SK-N-SH (cell line): Measurements from ENCODE around the gene C16orf87. TPM values are rescaled to one million over a fixed set of nuclear protein-coding genes. Genes with fewer than 3 reads are reported as not detected.

Experiments
- CTCF ChIA-PET: fragments of 300-600, 350-600 bp; formaldehyde crosslinking; extraction: SDS; loops from one replicate; lab custom pipeline; 2021; lab: Yijun Ruan, JAX
- POLR2A ChIA-PET: fragments of 350-600 bp; sonication (Branson Sonifier 250); formaldehyde crosslinking; extraction: SDS; loops from one replicate; lab custom pipeline; 2020; ENCODE audit warnings: antibody characterized with exemption, inconsistent platforms; lab: Yijun Ruan, JAX
- DNase-seq: peaks from one replicate; pipeline ENCODE4 v3.0.0; 2012
- H2AFZ ChIP-seq: fragments of 200-600 bp; sonication (generic); 2 replicates; pipeline ENCODE4 v1.8.1; 2016; ENCODE audit warnings: antibody characterized with exemption, mild to moderate bottlenecking, low read depth
- H3F3A ChIP-seq: fragments of 200-600 bp; sonication (generic); replicated peaks from 2 replicates; pipeline ENCODE3; 2016; ENCODE audit warnings: antibody characterized with exemption, mild to moderate bottlenecking; ENCODE audit not compliant: insufficient read depth
- H3K27ac ChIP-seq, 2 experiments: fragments of 200-500 bp in 1 of 2; fragments of 200-600 bp in 1 of 2; sonication (Bioruptor generic) in 1 of 2; sonication (generic), shearing (Covaris generic) in 1 of 2; 2 replicates each; pipeline versions ENCODE4 v1.5.1 to v1.6.1; 2014 to 2016; ENCODE audit warnings: low read depth in 2 of 2, inconsistent platforms in 1 of 2, low read length in 1 of 2, mild to moderate bottlenecking in 1 of 2, mixed read lengths in 1 of 2
- H3K27me3 ChIP-seq: fragments of 200-600 bp; sonication (generic), shearing (Covaris generic); 2 replicates; pipeline ENCODE4 v1.6.1; 2016; ENCODE audit warnings: mixed run types; ENCODE audit not compliant: insufficient read depth
- H3K36me3 ChIP-seq, 2 experiments: fragments of 200-500 bp in 1 of 2; fragments of 200-600 bp in 1 of 2; sonication (Bioruptor generic) in 1 of 2; sonication (generic) in 1 of 2; replicated peaks in 1 of 2; 2 replicates each; pipeline versions ENCODE3 to v1.5.1; 2014 to 2016; ENCODE audit warnings: low read length in 1 of 2, mild to moderate bottlenecking in 1 of 2; ENCODE audit not compliant: insufficient read depth in 2 of 2, control insufficient read depth in 1 of 2
- H3K4me1 ChIP-seq, 2 experiments: fragments of 200-500 bp in 1 of 2; fragments of 200-600 bp in 1 of 2; sonication (Bioruptor generic) in 1 of 2; sonication (generic), shearing (Covaris generic) in 1 of 2; 2 replicates each; pipeline versions ENCODE4 v1.5.1 to v1.6.1; 2014 to 2016; ENCODE audit warnings: low read depth in 1 of 2, low read length in 1 of 2, mixed run types in 1 of 2; ENCODE audit not compliant: insufficient read depth in 2 of 2, control insufficient read depth in 1 of 2
- H3K4me2 ChIP-seq: fragments of 200-600 bp; sonication (generic), shearing (Covaris generic); 2 replicates; pipeline ENCODE4 v1.6.1; 2017; ENCODE audit warnings: mixed run types
- H3K4me3 ChIP-seq, 2 experiments: fragments of 200-500 bp in 1 of 2; fragments of 200-600 bp in 1 of 2; sonication (Bioruptor generic) in 1 of 2; sonication (generic), shearing (Covaris generic) in 1 of 2; 2 replicates each; pipeline versions ENCODE4 v1.5.1 to v1.8.1; 2014 to 2016; ENCODE audit warnings: low read depth in 2 of 2, inconsistent platforms in 1 of 2, low read length in 1 of 2, mild to moderate bottlenecking in 1 of 2, mixed read lengths in 1 of 2, moderate library complexity in 1 of 2
- H3K79me2 ChIP-seq: fragments of 200-600 bp; sonication (generic); 2 replicates; pipeline ENCODE4 v1.8.1; 2017; ENCODE audit warnings: mild to moderate bottlenecking; ENCODE audit not compliant: insufficient read depth
- H3K9ac ChIP-seq: fragments of 200-600 bp; sonication (generic); 2 replicates; pipeline ENCODE4 v1.6.1; 2017; ENCODE audit warnings: mixed run types
- H3K9me2 ChIP-seq: fragments of 200-600 bp; sonication (generic); 2 replicates; pipeline ENCODE4 v1.6.1; 2017; ENCODE audit warnings: mixed run types
- H3K9me3 ChIP-seq: fragments of 200-600 bp; sonication (generic); 2 replicates; pipeline ENCODE4 v1.6.1; 2017; ENCODE audit warnings: mixed run types, mild to moderate bottlenecking, moderate library complexity
- H4K20me1 ChIP-seq: fragments of 200-600 bp; sonication (generic); 2 replicates; pipeline ENCODE4 v1.6.1; 2017; ENCODE audit warnings: mild to moderate bottlenecking, mixed run types; ENCODE audit not compliant: insufficient read depth
- CHD2 ChIP-seq: fragments of 150-350 bp; IDR thresholded peaks from 2 replicates; pipeline ENCODE4 v1.6.1; 2018; ENCODE audit warnings: low read length; ENCODE audit not compliant: partially characterized antibody
- EP300 ChIP-seq, 2 experiments: IDR thresholded peaks; 2 replicates each; pipeline versions ENCODE4 v1.4.0 to v1.6.1; 2012; ENCODE audit warnings: borderline replicate concordance in 1 of 2, low read depth in 1 of 2, low read length in 1 of 2
- EZH2phosphoT487 ChIP-seq: fragments of 200-600 bp; sonication (generic); IDR thresholded peaks from 2 replicates; pipeline ENCODE4 v1.6.1; 2017; ENCODE audit warnings: low read depth, mixed run types, mild to moderate bottlenecking, antibody characterized with exemption, moderate library complexity, borderline replicate concordance
- FOXJ3 ChIP-seq: sonication (generic); formaldehyde crosslinking; IDR thresholded peaks from 2 replicates; pipeline ENCODE4 v1.5.1; 2020; ENCODE audit warnings: mild to moderate bottlenecking, missing genetic modification reagents
- FOXM1 ChIP-seq: IDR thresholded peaks from 2 replicates; pipeline ENCODE4 v1.4.0; 2012; ENCODE audit warnings: low read depth, mild to moderate bottlenecking
- GATA2 ChIP-seq: sonication (generic); formaldehyde crosslinking; IDR thresholded peaks from 2 replicates; pipeline ENCODE4 v1.5.0; 2020; ENCODE audit warnings: mild to moderate bottlenecking, missing genetic modification reagents
- JUND ChIP-seq: IDR thresholded peaks from 2 replicates; pipeline ENCODE4 v1.4.0; 2012
- NFIC ChIP-seq: IDR thresholded peaks from 2 replicates; pipeline ENCODE4 v1.4.0; 2012; ENCODE audit warnings: borderline replicate concordance
- NRF1 ChIP-seq: IDR thresholded peaks from 2 replicates; pipeline ENCODE4 v1.6.1; 2012; ENCODE audit warnings: low read depth, mild to moderate bottlenecking, low read length
- SIN3A ChIP-seq: IDR thresholded peaks from 2 replicates; pipeline ENCODE4 v1.6.1; 2012; ENCODE audit warnings: low read depth, mild to moderate bottlenecking, low read length, moderate library complexity, borderline replicate concordance
- TAF1 ChIP-seq: IDR thresholded peaks from 2 replicates; pipeline ENCODE4 v1.6.1; 2012; ENCODE audit warnings: low read depth, mild to moderate bottlenecking, low read length, moderate library complexity, borderline replicate concordance
- TCF12 ChIP-seq: IDR thresholded peaks from 2 replicates; pipeline ENCODE4 v1.4.0; 2012
- YY1 ChIP-seq: IDR thresholded peaks from 2 replicates; pipeline ENCODE4 v1.4.0; 2012; ENCODE audit warnings: low read depth, mild to moderate bottlenecking
- WGBS: methylation state at CpG from one replicate; pipeline ENCODE4 v1.1.6; 2017; ENCODE audit warnings: low lambda C conversion rate; 5-methylcytosine and 5-hydroxymethylcytosine counted together
- polyA plus RNA-seq, 3 experiments: library from polyadenylated mRNA; depleted of rRNA; stranded (reverse); fragments of >200 nt; gene quantifications; 2 replicates each; pipeline ENCODE4 v1.2.3, GENCODE V29; 2012
- TF ChIP-seq, protein P1 (sequence below): IDR thresholded peaks from 2 replicates; pipeline ENCODE4 v1.6.1; 2012; ENCODE audit warnings: mild to moderate bottlenecking, low read depth, low read length, moderate library complexity
- TF ChIP-seq, protein P2 (sequence below): IDR thresholded peaks from 2 replicates; pipeline ENCODE4 v1.4.0; 2012; ENCODE audit warnings: low read depth

The C16orf87 gene
- polyA plus RNA-seq, 1 of the 3 experiments (the other 2 are of a cell fraction): 3.5 TPM

DNA sequence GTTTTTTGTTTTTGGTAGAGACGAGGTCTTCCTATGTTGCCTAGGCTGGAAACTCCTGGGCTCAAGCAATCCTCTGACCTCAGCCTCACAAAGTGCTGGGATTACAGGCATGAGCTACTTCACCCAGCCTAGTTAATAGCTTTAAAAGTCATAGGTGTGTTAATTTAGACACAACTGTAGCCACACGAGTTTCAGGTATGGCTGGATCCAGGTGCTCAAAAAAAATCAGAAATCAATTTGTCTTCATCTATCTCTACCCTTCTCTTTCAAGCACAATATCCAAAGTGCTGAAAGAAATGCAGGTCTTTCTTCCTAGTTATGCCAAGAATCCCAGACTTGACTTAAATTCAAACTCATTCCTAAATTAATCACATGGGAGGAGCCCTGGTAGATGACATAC, 23.9 kb upstream of the C16orf87 start:
- TF ChIP-seq EZH2phosphoT487 (no peak), FOXJ3 (CRISPR knock-in tag) (no peak), NFIC (no peak), JUND (no peak), GATA2 (CRISPR knock-in tag) (no peak), EP300 (IDR thresholded peaks at IDR 0.05; ENCODE audit: borderline replicate concordance in 1 of 2, low read depth in 1 of 2, low read length in 1 of 2) (no peak), CHD2 (no peak), YY1 (no peak), TCF12 (no peak), NRF1 (no peak), FOXM1 (no peak), SIN3A (no peak), TAF1 (no peak)
- TF ChIP-seq, protein P1, sequence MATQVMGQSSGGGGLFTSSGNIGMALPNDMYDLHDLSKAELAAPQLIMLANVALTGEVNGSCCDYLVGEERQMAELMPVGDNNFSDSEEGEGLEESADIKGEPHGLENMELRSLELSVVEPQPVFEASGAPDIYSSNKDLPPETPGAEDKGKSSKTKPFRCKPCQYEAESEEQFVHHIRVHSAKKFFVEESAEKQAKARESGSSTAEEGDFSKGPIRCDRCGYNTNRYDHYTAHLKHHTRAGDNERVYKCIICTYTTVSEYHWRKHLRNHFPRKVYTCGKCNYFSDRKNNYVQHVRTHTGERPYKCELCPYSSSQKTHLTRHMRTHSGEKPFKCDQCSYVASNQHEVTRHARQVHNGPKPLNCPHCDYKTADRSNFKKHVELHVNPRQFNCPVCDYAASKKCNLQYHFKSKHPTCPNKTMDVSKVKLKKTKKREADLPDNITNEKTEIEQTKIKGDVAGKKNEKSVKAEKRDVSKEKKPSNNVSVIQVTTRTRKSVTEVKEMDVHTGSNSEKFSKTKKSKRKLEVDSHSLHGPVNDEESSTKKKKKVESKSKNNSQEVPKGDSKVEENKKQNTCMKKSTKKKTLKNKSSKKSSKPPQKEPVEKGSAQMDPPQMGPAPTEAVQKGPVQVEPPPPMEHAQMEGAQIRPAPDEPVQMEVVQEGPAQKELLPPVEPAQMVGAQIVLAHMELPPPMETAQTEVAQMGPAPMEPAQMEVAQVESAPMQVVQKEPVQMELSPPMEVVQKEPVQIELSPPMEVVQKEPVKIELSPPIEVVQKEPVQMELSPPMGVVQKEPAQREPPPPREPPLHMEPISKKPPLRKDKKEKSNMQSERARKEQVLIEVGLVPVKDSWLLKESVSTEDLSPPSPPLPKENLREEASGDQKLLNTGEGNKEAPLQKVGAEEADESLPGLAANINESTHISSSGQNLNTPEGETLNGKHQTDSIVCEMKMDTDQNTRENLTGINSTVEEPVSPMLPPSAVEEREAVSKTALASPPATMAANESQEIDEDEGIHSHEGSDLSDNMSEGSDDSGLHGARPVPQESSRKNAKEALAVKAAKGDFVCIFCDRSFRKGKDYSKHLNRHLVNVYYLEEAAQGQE: no peak
- TF ChIP-seq, protein P2, sequence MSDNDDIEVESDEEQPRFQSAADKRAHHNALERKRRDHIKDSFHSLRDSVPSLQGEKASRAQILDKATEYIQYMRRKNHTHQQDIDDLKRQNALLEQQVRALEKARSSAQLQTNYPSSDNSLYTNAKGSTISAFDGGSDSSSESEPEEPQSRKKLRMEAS: no peak
- Histone ChIP-seq H3F3A (peaks cover 5% of the 10 kb centered on the region), H3K4me2 (no peak overlapping the region), H3K9me2 (no peaks in the 10 kb centered on the region), H3K27ac (no peak overlapping the region), H3K4me1 (peaks cover 0 to 2% of the 10 kb centered on the region in 2 experiments; a peak in 1 of 4 replicates), H2AFZ (no peak overlapping the region), H4K20me1 (no peaks in the 10 kb centered on the region), H3K79me2 (no peaks in the 10 kb centered on the region), H3K36me3 (no peaks in the 10 kb centered on the region), H3K9me3 (no peaks in the 10 kb centered on the region), H3K4me3 (no peak overlapping the region), H3K27me3 (no peaks in the 10 kb centered on the region), H3K9ac (no peak overlapping the region)
- ChIA-PET POLR2A (interaction anchor here (1.3 kb wide), 1 partner anchor 54 kb away, joined by 4 read pairs; no protein-coding TSS in a partner anchor), CTCF (interaction anchor here (0.6 to 5.1 kb wide), 25 partner anchors 10 to 1314 kb away, joined by 3 to 231 read pairs (median 11); partner anchors contain the start of genes ABCC12 and GPT2)
- WGBS: 33% methylated on average over 2 of the region's 2 CpGs
- no peak for DNase-seq
